ENCODE data around the gene NIPSNAP2.
A peak's percentile ranks its signal among the peaks of the same experiment; 100 is the strongest.
"Not testable (repeated sequence)": the region's sequence is repeated elsewhere in the genome, so short reads cannot be mapped to it uniquely, and the experiment has no call there.

Gene NIPSNAP2

GRCh38 chr7:55964261-55965099 is at the start of gene NIPSNAP2:
NIPSNAP2 (plus strand) TSS chr7:55964585; CDS start chr7:55964610, 25 bp downstream.
- DNase-seq: peak; percentile 67

- DNase-seq: no peak
Measured at GRCh38 chr7:55917771-55918170, 46.6 kb upstream of the NIPSNAP2 start.

GRCh38 chr7:55928006-55928767 is 36.2 kb upstream of the NIPSNAP2 start:
- DNase-seq: no peak

GRCh38 chr7:55931421-55932151 is 32.8 kb upstream of the NIPSNAP2 start:
- no peak for DNase-seq

GRCh38 chr7:55939514-55940123 is 24.8 kb upstream of the NIPSNAP2 start:
- no peak for DNase-seq

- no peak for DNase-seq
Measured at GRCh38 chr7:55946545-55946944, 17.8 kb upstream of the NIPSNAP2 start.

GRCh38 chr7:55951637-55952351 is 12.6 kb upstream of the NIPSNAP2 start, which contains the start of gene MRPS17:
MRPS17 (plus strand) TSS chr7:55951877; CDS start chr7:55953196, 1,319 bp downstream.
- peak; percentile 95 for DNase-seq

- DNase-seq: not testable (repeated sequence)
Measured at GRCh38 chr7:55952352-55952671, 12.1 kb upstream of the NIPSNAP2 start.

GRCh38 chr7:55953707-55954475 is 10.5 kb upstream of the NIPSNAP2 start:
- DNase-seq: no peak

- DNase-seq: no peak
Measured at GRCh38 chr7:55957190-55957589, 7.2 kb upstream of the NIPSNAP2 start.

- no peak for DNase-seq
Measured at GRCh38 chr7:55962014-55962413, 2.4 kb upstream of the NIPSNAP2 start.

- DNase-seq: no peak
Measured at GRCh38 chr7:55963584-55964168, 709 bp upstream of the NIPSNAP2 start.

GRCh38 chr7:55965100-55965470 is 700 bp downstream of the NIPSNAP2 start:
- no peak for DNase-seq

- DNase-seq: no peak
Measured at GRCh38 chr7:55965805-55966421, 1.5 kb downstream of the NIPSNAP2 start.

- DNase-seq: no peak
Measured at GRCh38 chr7:55966851-55967250, 2.5 kb downstream of the NIPSNAP2 start.

GRCh38 chr7:55969391-55969790 is 5.0 kb downstream of the NIPSNAP2 start:
- DNase-seq: no peak

- no peak for DNase-seq
Measured at GRCh38 chr7:55970561-55970960, 6.2 kb downstream of the NIPSNAP2 start.

GRCh38 chr7:55970978-55971377 is 6.6 kb downstream of the NIPSNAP2 start:
- no peak for DNase-seq

GRCh38 chr7:55973747-55974250 is 9.4 kb downstream of the NIPSNAP2 start:
- no peak for DNase-seq

- DNase-seq: no peak
Measured at GRCh38 chr7:55975988-55976633, 11.7 kb downstream of the NIPSNAP2 start.
